GOT3 (cell line): ENCODE results near the gene IST1.

Source experiments
- DNase-seq: peaks from one replicate; lab custom pipeline; 2025; ENCODE audit warnings: mixed read lengths; lab: John Stamatoyannopoulos, UW

The IST1 gene

DNA sequence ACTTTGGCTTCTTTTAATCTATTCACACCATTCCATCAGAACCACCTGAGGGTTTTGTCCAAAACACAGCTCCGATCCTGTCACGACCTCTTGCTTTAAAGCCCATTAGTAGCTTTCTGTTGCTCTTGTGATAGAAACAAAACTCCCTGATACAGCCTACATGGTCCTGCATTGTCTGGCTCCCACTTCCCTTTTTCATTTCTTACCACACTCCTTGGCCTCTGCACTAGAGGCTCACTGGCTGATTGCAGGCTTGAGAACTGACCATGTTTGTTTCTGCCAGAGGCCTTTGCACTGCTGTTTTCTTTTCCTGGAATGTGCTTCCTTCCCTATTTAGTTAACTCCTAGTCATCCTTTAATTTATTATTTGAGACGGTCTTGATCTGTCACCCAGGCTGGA lies 23.7 kb downstream of the IST1 start:
- DNase-seq = no peak

- no peak for DNase-seq
These were observed 25.3 kb downstream of the IST1 start for GRCh38 chr16:71920658-71921057.

DNA sequence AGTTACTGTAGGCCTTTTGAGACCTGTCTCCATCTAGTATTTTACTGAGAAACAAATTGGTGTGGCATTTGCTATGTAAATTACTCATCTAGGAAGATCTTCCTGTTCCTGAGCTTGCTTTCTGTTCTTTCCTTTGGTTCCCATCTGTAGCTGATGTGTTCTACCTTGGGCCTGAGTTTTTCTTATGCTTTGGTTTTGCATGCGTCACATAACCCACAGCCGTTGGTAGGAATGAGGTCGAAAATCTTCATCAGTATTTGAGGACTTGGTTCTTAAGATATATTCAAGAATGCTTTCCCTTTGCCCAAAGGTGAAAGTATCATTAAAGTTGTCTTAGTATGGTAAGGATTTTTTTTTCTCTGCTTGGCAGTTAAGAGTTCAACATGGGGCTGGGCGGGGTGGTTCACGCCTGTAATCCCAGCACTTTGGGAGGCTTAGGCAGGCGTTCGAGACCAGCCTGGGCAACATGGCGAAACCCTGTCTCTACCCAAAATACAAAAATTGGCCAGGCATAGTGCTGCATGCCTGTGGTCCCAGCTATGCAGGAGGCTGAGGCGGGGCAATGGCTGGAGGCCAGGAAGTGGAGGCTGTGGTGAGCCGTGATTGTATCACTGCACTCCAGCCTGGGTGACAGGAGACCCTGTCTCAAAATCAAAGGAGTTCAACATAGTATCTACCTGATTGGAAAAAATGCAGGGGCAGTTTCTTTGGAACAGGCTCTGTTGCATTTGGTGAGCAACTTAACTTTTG lies 28.8 kb downstream of the IST1 start:
- no peak for DNase-seq

- DNase-seq = no peak
These were observed 29.4 kb downstream of the IST1 start for GRCh38 chr16:71924710-71925109.

GRCh38 chr16:71927383-71927782 lies 32.1 kb downstream of the IST1 start:
- DNase-seq = no peak

GRCh38 chr16:71927787-71928186 lies 32.5 kb downstream of the IST1 start:
- DNase-seq = no peak

- DNase-seq = no peak
These were observed 33.7 kb downstream of the IST1 start for GRCh38 chr16:71929048-71929447.

DNA sequence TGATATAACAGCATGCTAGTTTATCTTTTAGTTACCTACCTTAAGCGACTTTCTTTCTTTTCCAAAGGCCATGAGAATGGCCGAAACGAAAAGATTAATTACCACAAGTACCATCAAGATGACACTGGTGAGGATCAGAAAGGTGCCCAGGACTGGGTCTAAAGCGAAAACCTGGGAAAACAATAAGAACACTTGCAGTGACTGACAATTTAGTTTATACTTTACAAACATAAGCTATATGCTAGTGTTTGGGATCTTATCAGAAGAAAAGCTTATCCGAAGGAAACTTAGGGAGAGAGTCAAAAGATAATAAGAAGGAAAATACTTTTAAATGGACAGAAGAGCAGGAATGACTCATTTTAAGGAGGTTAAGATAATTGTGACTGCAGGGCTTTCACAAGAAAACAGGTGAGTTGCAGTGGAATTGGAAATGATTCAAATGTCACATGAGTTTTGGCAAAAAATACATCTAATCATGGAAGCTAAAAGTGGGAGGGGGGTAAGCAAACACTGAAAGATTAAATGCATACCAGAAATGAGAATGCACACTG lies 34.8 kb downstream of the IST1 start:
- DNase-seq = no peak

DNA sequence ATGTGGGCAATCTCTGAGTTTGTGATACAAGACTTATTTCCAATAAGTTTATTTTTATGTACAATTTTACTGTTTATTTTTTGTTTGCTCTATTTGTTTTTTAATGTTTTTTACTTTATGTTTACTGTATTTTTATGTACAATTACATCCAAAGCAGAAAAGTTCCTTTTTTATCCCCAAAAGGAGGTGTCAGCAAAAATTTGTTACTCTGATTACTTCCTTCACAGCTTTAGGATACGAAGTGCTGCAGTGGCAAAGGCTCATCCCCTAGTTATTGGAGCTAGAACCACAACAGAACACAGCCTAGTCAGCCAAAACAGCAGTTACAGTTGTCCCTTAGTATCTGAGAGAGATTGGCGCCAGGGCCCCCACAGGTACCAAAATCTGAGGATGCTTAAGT lies 35.7 kb downstream of the IST1 start:
- DNase-seq = no peak

- DNase-seq = no peak
These were observed 36.3 kb downstream of the IST1 start for GRCh38 chr16:71931599-71931998.

- DNase-seq = no peak
These were observed 37.7 kb downstream of the IST1 start for GRCh38 chr16:71933017-71933416.

DNA sequence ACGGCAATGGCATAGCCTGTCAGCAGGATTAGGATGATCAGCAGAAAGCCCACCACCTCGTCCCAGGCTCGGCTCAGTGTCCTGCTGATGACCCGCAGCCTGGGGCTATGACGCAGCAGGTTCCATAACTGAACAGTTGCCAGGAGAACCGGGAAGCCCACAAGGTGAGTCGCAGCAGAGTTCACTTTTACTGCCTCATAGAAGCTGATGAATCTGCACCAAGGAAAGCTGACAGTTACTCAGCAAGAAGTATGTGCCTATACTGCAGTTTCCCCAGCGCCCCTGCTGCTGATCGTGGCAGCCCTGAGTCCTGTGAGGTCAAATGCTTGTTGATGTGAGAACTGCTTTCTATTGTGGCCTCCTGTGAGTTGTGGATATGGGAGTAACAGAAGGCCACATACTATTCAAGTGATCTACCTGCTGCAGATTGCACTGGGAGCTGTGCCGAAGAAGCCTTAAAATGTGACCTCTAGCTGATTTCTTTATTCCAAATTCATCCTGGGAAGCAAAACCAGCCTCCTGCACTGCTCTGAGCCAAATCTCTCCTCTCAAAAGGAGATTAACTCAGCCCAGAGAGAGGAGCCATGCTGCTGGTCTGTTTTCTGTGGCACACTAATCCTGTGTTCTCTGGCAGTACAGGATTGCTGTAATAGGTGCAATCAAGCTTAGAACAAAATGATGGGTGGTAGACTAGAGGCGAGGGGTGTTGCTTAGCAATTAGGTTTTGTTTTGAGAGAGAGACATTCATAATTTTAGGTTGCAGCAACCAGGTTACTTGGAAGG lies 38.8 kb downstream of the IST1 start:
- no peak for DNase-seq

- no peak for DNase-seq
These were observed 42.7 kb downstream of the IST1 start for GRCh38 chr16:71937868-71938510.

GRCh38 chr16:71943887-71944286 lies 48.6 kb downstream of the IST1 start:
- no peak for DNase-seq

GRCh38 chr16:71945616-71946015 lies 50.3 kb downstream of the IST1 start:
- no peak for DNase-seq

GRCh38 chr16:71952825-71953224 lies 57.5 kb downstream of the IST1 start:
- no peak for DNase-seq

DNA sequence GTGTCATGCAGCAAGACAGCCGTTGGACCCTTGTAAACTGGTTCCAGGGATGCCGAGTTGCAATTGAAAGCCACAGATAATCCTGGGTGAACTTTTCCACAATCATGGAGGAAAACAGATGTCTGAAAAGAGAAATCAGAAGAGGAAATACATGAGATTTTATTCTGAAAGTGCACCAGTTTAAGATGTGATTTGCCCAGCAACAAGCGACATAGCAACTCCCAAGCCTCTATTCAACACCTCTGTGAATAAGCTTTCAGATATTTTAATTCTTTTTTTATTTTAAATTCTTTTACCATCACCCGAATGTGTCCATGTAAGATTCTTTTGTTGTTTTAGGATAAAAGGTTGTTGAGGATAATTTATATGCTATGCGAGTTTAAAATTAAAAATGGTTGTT lies 58.8 kb downstream of the IST1 start:
- no peak for DNase-seq

GRCh38 chr16:71954699-71955195 lies 59.4 kb downstream of the IST1 start:
- no peak for DNase-seq

- DNase-seq = no peak
These were observed 61.2 kb downstream of the IST1 start for GRCh38 chr16:71956486-71956885.

- DNase-seq = peak; percentile 45
These were observed 66.0 kb downstream of the IST1 start for GRCh38 chr16:71961066-71962039.

DNA sequence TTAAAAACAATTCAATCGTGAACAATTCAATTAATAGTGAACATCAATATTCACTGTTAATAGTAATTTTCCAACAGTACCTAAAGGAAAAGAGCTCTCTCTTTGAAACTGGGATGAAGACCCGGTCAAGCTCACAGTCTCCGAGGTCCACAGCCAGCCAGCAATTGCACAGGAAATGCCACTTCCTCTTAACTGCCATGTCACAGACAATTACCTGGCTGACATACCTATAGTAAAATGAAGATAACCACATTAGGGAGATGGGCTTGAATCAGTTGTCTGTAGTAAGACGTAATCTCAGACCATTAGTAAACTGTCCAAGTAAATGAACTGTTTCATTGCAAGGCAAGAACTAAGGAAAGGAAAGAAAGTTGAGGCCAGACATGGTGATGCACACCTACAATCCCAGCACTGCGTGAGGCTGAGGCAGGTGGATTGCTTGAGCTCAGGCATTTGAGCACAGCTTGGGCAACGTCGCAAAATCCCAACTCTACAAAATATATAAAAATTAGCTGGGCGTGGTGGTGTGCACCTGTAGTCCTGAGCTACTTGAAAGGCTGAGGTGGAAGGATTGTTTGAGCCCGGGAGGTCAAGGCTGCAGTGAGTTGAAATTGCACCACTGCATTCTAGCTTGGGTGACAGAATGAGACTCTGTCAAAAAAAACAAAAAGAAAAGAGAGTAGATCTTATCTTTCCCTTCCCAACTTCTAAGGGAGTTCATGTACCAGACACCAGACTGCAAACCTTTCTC lies 68.0 kb downstream of the IST1 start:
- no peak for DNase-seq
